ENCODE results near the gene HS3ST3B1.

Gene HS3ST3B1

DNA sequence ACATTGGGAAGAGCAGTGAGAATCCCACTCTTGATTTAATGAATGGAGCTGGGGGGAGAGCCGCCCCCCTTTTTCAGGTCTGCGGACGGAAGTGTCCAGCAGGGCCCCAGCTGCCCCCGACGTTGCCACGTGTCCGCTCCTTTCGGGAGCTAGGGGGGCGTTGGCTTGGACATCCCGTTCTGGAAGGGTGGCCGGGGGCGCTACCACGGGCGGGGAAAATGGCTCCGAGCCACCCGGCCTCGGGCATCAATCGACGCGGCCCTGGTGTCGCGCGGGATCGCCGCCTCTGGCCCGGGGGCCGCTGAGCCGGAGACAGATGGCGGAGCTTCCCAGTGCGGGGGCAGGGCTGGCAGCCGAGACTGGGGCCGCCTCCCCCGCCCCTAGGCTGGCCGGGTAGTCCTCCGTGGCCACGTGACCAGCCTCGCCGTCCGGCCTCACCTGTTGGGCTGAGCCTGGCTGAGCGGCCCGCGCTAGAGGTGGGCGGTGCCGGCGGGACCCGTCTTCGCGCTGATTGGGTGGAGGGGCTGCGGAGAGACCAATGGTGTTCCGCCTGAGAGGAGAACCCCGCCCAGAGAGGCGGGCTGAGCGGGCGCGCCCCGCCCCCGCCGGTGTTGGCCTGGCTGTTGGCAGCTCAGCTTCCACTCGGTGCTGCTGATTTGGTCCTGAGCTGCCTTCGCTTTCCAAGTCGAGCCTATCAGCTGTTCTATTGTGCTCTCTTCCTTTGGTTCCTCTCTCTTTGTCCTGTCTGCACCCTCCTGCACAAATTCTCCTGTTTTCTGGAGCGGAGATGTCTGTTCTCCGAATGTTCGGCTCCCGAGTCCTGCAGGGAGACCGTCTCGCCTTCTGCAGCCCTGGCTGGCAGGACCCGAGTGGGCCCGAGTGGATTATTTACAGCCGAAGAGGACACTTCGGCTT, 8.3 kb downstream of the HS3ST3B1 start (continued):
- TF ChIP-seq, protein P1, sequence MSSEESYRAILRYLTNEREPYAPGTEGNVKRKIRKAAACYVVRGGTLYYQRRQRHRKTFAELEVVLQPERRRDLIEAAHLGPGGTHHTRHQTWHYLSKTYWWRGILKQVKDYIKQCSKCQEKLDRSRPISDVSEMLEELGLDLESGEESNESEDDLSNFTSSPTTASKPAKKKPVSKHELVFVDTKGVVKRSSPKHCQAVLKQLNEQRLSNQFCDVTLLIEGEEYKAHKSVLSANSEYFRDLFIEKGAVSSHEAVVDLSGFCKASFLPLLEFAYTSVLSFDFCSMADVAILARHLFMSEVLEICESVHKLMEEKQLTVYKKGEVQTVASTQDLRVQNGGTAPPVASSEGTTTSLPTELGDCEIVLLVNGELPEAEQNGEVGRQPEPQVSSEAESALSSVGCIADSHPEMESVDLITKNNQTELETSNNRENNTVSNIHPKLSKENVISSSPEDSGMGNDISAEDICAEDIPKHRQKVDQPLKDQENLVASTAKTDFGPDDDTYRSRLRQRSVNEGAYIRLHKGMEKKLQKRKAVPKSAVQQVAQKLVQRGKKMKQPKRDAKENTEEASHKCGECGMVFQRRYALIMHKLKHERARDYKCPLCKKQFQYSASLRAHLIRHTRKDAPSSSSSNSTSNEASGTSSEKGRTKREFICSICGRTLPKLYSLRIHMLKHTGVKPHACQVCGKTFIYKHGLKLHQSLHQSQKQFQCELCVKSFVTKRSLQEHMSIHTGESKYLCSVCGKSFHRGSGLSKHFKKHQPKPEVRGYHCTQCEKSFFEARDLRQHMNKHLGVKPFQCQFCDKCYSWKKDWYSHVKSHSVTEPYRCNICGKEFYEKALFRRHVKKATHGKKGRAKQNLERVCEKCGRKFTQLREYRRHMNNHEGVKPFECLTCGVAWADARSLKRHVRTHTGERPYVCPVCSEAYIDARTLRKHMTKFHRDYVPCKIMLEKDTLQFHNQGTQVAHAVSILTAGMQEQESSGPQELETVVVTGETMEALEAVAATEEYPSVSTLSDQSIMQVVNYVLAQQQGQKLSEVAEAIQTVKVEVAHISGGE (tag by site-specific recombination; conservative IDR thresholded peaks at IDR 0.05; ENCODE audit: low read depth), result peak; percentile 59
- TF ChIP-seq MZF1 (tag by site-specific recombination; IDR thresholded peaks at IDR 0.05; ENCODE audit: borderline replicate concordance) (no peak), HOXC10 (CRISPR knock-in tag; IDR thresholded peaks at IDR 0.05) (no peak), KLF10 (tag by site-specific recombination; IDR thresholded peaks at IDR 0.05) (peak; percentile 80), ZNF658 (tag by site-specific recombination; IDR thresholded peaks at IDR 0.05) (no peak), RBAK (tag by site-specific recombination; IDR thresholded peaks at IDR 0.05) (no peak), ZNF221 (tag by site-specific recombination; IDR thresholded peaks at IDR 0.05; ENCODE audit: borderline replicate concordance) (no peak), ZNF354C (tag by site-specific recombination; IDR thresholded peaks at IDR 0.05; ENCODE audit: borderline replicate concordance, low read depth) (no peak), ZNF560 (tag by site-specific recombination; IDR thresholded peaks at IDR 0.05; ENCODE audit: borderline replicate concordance) (no peak), ZNF48 (tag by site-specific recombination; IDR thresholded peaks at IDR 0.05) (no peak), ZNF2 (tag by site-specific recombination; IDR thresholded peaks at IDR 0.05) (peak; percentile 38; the same call in 1 of the 2 replicates), ZNF792 (tag by site-specific recombination; IDR thresholded peaks at IDR 0.05) (0 out of 2 replicates have a peak, but pooled peaks have one; percentile 32), BCL11B (tag by site-specific recombination; IDR thresholded peaks at IDR 0.05; ENCODE audit: low read depth) (peak; percentile 80), KLF7 (tag by site-specific recombination; IDR thresholded peaks at IDR 0.05; ENCODE audit: borderline replicate concordance) (peak; percentile 31; the same call in 1 of the 2 replicates), ZNF112 (tag by site-specific recombination; IDR thresholded peaks at IDR 0.05) (no peak), ZNF544 (tag by site-specific recombination; IDR thresholded peaks at IDR 0.05) (no peak), ZNF157 (tag by site-specific recombination; IDR thresholded peaks at IDR 0.05) (no peak), FEZF1 (tag by site-specific recombination; IDR thresholded peaks at IDR 0.05) (0 out of 2 replicates have a peak, but pooled peaks have one; percentile 33), SALL2 (tag by site-specific recombination; IDR thresholded peaks at IDR 0.05; ENCODE audit: borderline replicate concordance) (no peak), ZNF155 (tag by site-specific recombination; IDR thresholded peaks at IDR 0.05) (no peak), ZNF169 (tag by site-specific recombination; IDR thresholded peaks at IDR 0.05) (no peak), EGR2 (tag by site-specific recombination; IDR thresholded peaks at IDR 0.05; ENCODE audit: low read depth) (peak; percentile 92), ZBTB17 (tag by site-specific recombination; IDR thresholded peaks at IDR 0.05) (peak; percentile 93), YY2 (tag by site-specific recombination; IDR thresholded peaks at IDR 0.05) (peak; percentile 76), ZNF37A (tag by site-specific recombination; IDR thresholded peaks at IDR 0.05) (no peak), ZBTB20 (tag by site-specific recombination; IDR thresholded peaks at IDR 0.05) (peak; percentile 74; the same call in 1 of the 2 replicates), ZNF548 (tag by site-specific recombination; IDR thresholded peaks at IDR 0.05) (no peak)
- TF ChIP-seq, protein P2, sequence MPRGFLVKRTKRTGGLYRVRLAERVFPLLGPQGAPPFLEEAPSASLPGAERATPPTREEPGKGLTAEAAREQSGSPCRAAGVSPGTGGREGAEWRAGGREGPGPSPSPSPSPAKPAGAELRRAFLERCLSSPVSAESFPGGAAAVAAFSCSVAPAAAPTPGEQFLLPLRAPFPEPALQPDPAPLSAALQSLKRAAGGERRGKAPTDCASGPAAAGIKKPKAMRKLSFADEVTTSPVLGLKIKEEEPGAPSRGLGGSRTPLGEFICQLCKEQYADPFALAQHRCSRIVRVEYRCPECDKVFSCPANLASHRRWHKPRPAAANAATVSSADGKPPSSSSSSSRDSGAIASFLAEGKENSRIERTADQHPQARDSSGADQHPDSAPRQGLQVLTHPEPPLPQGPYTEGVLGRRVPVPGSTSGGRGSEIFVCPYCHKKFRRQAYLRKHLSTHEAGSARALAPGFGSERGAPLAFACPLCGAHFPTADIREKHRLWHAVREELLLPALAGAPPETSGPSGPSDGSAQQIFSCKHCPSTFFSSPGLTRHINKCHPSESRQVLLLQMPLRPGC (tag by site-specific recombination; IDR thresholded peaks at IDR 0.05), result 0 out of 2 replicates have a peak, but pooled peaks have one; percentile 32
- TF ChIP-seq, protein P3, sequence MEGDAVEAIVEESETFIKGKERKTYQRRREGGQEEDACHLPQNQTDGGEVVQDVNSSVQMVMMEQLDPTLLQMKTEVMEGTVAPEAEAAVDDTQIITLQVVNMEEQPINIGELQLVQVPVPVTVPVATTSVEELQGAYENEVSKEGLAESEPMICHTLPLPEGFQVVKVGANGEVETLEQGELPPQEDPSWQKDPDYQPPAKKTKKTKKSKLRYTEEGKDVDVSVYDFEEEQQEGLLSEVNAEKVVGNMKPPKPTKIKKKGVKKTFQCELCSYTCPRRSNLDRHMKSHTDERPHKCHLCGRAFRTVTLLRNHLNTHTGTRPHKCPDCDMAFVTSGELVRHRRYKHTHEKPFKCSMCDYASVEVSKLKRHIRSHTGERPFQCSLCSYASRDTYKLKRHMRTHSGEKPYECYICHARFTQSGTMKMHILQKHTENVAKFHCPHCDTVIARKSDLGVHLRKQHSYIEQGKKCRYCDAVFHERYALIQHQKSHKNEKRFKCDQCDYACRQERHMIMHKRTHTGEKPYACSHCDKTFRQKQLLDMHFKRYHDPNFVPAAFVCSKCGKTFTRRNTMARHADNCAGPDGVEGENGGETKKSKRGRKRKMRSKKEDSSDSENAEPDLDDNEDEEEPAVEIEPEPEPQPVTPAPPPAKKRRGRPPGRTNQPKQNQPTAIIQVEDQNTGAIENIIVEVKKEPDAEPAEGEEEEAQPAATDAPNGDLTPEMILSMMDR (tag by site-specific recombination; IDR thresholded peaks at IDR 0.05), result peak; percentile 80
- TF ChIP-seq, protein P4, sequence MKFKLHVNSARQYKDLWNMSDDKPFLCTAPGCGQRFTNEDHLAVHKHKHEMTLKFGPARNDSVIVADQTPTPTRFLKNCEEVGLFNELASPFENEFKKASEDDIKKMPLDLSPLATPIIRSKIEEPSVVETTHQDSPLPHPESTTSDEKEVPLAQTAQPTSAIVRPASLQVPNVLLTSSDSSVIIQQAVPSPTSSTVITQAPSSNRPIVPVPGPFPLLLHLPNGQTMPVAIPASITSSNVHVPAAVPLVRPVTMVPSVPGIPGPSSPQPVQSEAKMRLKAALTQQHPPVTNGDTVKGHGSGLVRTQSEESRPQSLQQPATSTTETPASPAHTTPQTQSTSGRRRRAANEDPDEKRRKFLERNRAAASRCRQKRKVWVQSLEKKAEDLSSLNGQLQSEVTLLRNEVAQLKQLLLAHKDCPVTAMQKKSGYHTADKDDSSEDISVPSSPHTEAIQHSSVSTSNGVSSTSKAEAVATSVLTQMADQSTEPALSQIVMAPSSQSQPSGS (tag by site-specific recombination; IDR thresholded peaks at IDR 0.05; ENCODE audit: low read depth), result no peak
- TF ChIP-seq, protein P5, sequence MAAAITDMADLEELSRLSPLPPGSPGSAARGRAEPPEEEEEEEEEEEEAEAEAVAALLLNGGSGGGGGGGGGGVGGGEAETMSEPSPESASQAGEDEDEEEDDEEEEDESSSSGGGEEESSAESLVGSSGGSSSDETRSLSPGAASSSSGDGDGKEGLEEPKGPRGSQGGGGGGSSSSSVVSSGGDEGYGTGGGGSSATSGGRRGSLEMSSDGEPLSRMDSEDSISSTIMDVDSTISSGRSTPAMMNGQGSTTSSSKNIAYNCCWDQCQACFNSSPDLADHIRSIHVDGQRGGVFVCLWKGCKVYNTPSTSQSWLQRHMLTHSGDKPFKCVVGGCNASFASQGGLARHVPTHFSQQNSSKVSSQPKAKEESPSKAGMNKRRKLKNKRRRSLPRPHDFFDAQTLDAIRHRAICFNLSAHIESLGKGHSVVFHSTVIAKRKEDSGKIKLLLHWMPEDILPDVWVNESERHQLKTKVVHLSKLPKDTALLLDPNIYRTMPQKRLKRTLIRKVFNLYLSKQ (tag by site-specific recombination; IDR thresholded peaks at IDR 0.05; ENCODE audit: borderline replicate concordance), result no peak
